Measurements from ENCODE around the gene HMX2. TPM values are rescaled to one million over a fixed set of nuclear protein-coding genes. Genes with fewer than 3 reads are reported as not detected.

The HMX2 gene
- total RNA-seq, 2 experiments from 2014 or later, result not detected

DNA sequence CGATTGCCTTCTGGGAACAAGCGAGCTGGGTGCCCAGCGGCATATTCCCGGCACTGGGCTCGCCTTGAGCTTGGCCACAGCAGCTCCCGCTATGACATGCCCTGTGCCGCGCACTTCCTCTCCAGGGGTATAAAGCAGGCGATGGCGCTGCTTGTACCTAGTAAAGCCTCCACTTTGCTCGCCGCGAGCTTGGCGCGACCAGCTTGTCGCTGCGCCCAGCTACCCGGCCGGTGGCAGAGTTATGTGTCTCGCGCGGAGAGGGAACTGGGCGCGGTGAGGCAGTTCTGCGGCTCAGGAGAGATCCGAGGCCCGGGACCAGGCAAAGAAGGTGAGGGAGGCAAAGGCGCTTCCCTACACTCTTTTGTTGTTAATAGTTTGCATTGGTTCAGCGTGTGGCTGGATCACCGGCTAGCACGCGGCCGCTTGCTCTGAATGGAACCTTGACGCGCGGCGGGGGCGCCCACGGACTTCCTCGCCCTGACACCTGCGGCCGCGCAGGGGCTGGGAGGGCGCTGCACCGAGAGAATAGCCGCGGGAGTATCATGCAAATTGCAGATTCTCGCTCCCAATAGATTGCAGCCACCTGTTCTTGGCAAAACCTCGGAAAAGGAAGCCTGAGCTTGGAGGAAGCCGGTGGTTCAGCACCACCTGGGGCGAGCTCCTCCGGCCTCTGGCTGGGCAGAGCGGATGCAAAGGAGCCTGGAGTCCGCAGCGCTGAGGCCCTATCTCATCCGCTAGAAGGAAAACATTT lies 3.2 kb downstream of the HMX2 start:
- intact Hi-C loops (cut with DNase I, micrococcal nuclease), result loop anchor here (5.0 to 10.0 kb wide), 8 partner anchors 144 to 1766 kb away; partner anchors contain the start of genes ACADSB (in 1 of the 2), EEF1AKMT2 (in 1 of the 2), FAM24B (in 1 of the 2) and IKZF5 (in 1 of the 2)
- ChIA-PET POLR2A (interaction anchor here (1.2 to 3.4 kb wide), 4 partner anchors 12 to 143 kb away, joined by 3 to 32 read pairs (median 24); partner anchors contain the start of genes ACADSB and IKZF5), CTCF (interaction anchor here (0.7 to 1.9 kb wide), 3 partner anchors 10 to 76 kb away, joined by 3 to 4 read pairs (median 4); no protein-coding TSS in a partner anchor)
- Histone ChIP-seq H3K27me3 (ENCODE audit: control insufficient read depth in 1 of 2, insufficient read depth in 2 of 2, low read length in 2 of 2) (peaks cover 51 to 53% of the 10 kb centered on the region in 2 experiments), H3K4me1 (ENCODE audit: insufficient read depth, low read length) (peaks cover 74% of the 10 kb centered on the region), H3K36me3 (ENCODE audit: insufficient read depth, low read length) (peaks cover 5% of the 10 kb centered on the region), H3K4me3 (ENCODE audit: low read length) (peak overlapping the region; percentile 58), H3K27ac (ENCODE audit: low read depth in 1 of 2, low read length in 2 of 2) (no peak overlapping the region), H3K9me3 (ENCODE audit: control insufficient read depth in 1 of 2, insufficient read depth in 1 of 2, low read length in 2 of 2) (peaks cover 0 to 37% of the 10 kb centered on the region in 2 experiments)
- Mint-ChIP-seq H3K27me3 (peaks cover 41% of the 10 kb centered on the region), H3K36me3 (ENCODE audit: low read depth) (peaks cover 21% of the 10 kb centered on the region), H3K4me3 (peak overlapping the region; percentile 89), H3K4me1 (ENCODE audit: low read depth) (peaks cover 65% of the 10 kb centered on the region), H3K27ac (peak overlapping the region; percentile 12), H3K9me3 (no peaks in the 10 kb centered on the region)
- no peak for ATAC-seq (ENCODE audit: poor library complexity)
- TF ChIP-seq, protein P1, sequence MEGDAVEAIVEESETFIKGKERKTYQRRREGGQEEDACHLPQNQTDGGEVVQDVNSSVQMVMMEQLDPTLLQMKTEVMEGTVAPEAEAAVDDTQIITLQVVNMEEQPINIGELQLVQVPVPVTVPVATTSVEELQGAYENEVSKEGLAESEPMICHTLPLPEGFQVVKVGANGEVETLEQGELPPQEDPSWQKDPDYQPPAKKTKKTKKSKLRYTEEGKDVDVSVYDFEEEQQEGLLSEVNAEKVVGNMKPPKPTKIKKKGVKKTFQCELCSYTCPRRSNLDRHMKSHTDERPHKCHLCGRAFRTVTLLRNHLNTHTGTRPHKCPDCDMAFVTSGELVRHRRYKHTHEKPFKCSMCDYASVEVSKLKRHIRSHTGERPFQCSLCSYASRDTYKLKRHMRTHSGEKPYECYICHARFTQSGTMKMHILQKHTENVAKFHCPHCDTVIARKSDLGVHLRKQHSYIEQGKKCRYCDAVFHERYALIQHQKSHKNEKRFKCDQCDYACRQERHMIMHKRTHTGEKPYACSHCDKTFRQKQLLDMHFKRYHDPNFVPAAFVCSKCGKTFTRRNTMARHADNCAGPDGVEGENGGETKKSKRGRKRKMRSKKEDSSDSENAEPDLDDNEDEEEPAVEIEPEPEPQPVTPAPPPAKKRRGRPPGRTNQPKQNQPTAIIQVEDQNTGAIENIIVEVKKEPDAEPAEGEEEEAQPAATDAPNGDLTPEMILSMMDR (IDR thresholded peaks at IDR 0.05), result no peak
- DNase-seq, result peak in 4 of 14 experiments; percentile 21 to 53 (median 51)

DNA sequence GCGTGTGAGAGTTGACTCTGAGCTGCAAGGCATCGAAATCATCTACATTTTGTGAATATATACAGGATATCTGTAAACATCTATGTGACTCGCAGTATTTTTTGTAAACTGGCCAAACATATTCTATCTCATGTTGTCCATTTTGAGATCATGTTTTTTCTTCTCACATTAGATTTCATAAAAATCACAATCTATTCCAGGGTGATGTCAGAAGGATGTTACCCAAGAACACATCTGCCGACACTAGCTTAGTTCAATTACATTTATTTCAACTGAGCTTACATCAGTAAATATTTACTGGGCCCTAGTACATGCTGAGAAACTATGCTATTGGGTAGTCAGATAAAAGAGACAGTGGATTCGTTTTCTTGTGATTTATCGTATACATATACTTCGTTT lies 3.8 kb downstream of the HMX2 start:
- Mint-ChIP-seq H3K27ac (peak overlapping the region; percentile 12), H3K4me1 (ENCODE audit: low read depth) (peaks cover 67% of the 10 kb centered on the region), H3K36me3 (ENCODE audit: low read depth) (peaks cover 27% of the 10 kb centered on the region), H3K4me3 (peak overlapping the region; percentile 89), H3K27me3 (peaks cover 38% of the 10 kb centered on the region), H3K9me3 (no peaks in the 10 kb centered on the region)
- CTCF ChIA-PET, result interaction anchor here (1.8 kb wide), 1 partner anchor 19 kb away, joined by 4 read pairs; no protein-coding TSS in a partner anchor
- Histone ChIP-seq H3K36me3 (ENCODE audit: insufficient read depth, low read length) (peaks cover 10% of the 10 kb centered on the region), H3K9me3 (ENCODE audit: control insufficient read depth in 1 of 2, insufficient read depth in 1 of 2, low read length in 2 of 2) (peaks cover 0 to 32% of the 10 kb centered on the region in 2 experiments), H3K4me3 (ENCODE audit: low read length) (peak overlapping the region; percentile 58), H3K4me1 (ENCODE audit: insufficient read depth, low read length) (peaks cover 74% of the 10 kb centered on the region), H3K27me3 (ENCODE audit: control insufficient read depth in 1 of 2, insufficient read depth in 2 of 2, low read length in 2 of 2) (peaks cover 46 to 47% of the 10 kb centered on the region in 2 experiments), H3K27ac (ENCODE audit: low read depth in 1 of 2, low read length in 2 of 2) (no peak overlapping the region)
- DNase-seq (no peak), ATAC-seq (ENCODE audit: poor library complexity) (no peak)
- POLR2A ChIA-PET, result interaction anchor here (2.7 to 3.4 kb wide), 3 partner anchors 12 to 144 kb away, joined by 23 to 32 read pairs (median 24); partner anchors contain the start of genes ACADSB and IKZF5
- TF ChIP-seq, protein P1 (IDR thresholded peaks at IDR 0.05), result no peak
- intact Hi-C loops (cut with DNase I, micrococcal nuclease), result loop anchor here (5.0 to 10.0 kb wide), 8 partner anchors 144 to 1766 kb away; partner anchors contain the start of genes ACADSB (in 1 of the 2), EEF1AKMT2 (in 1 of the 2), FAM24B (in 1 of the 2) and IKZF5 (in 1 of the 2)

DNA sequence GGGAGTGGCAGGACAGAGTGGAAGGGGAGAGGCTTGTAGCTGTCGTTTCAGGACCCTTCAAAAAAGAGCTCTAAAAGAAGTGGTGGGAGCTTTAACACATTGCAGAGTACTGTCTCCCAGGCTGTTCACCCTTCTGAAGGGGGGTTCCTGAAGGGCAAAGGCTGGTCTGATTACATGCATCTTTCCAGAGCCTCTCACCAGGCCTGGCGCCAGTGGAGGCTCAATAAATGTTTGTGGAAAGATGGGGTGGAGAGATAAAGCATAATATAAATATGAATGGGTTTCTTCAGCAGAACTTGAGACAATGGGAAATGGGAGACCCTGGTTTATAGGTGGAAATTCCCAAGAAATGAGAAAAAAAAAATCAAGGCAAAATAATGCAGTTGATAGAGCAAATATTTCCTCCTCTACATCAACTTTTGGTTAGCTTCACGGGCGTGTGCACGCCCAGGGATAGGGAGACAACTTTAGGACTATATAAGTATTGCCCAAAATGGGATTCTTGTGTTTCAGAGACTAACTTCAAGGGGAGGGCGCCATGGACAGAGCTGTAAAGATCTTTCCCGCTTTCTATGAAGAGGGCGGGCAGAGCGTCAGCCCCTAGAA lies 5.7 kb downstream of the HMX2 start:
- no peaks in the 10 kb centered on the region for H3K9me3 Mint-ChIP-seq
- peaks cover 78% of the 10 kb centered on the region for H3K4me1 Mint-ChIP-seq (ENCODE audit: low read depth)
- Histone ChIP-seq H3K9me3 (ENCODE audit: control insufficient read depth in 1 of 2, insufficient read depth in 1 of 2, low read length in 2 of 2) (peaks cover 0 to 19% of the 10 kb centered on the region in 2 experiments), H3K27ac (ENCODE audit: low read depth in 1 of 2, low read length in 2 of 2) (peak overlapping the region; percentile 24 to 71), H3K4me1 (ENCODE audit: insufficient read depth, low read length) (peaks cover 59% of the 10 kb centered on the region), H3K27me3 (ENCODE audit: control insufficient read depth in 1 of 2, insufficient read depth in 2 of 2, low read length in 2 of 2) (peaks cover 29% of the 10 kb centered on the region in 2 experiments), H3K36me3 (ENCODE audit: insufficient read depth, low read length) (peaks cover 29% of the 10 kb centered on the region), H3K4me3 (ENCODE audit: low read length) (peak overlapping the region; percentile 95)
- peaks cover 46% of the 10 kb centered on the region for H3K36me3 Mint-ChIP-seq (ENCODE audit: low read depth)
- peak overlapping the region; percentile 100 for H3K4me3 Mint-ChIP-seq
- ChIA-PET CTCF (interaction anchor here (2.5 kb wide), 1 partner anchor 20 kb away, joined by 11 read pairs; no protein-coding TSS in a partner anchor), POLR2A (interaction anchor here (0.8 to 4.6 kb wide), 13 partner anchors 8 to 779 kb away, joined by 3 to 80 read pairs (median 7); partner anchors contain the start of genes ACADSB, C10orf88, FAM24B and IKZF5)
- DNase-seq (no peak), ATAC-seq (ENCODE audit: poor library complexity) (no peak)
- peak overlapping the region; percentile 97 for H3K27ac Mint-ChIP-seq
- intact Hi-C loops (cut with DNase I, micrococcal nuclease), result loop anchor here (1.0 to 10.0 kb wide), 11 partner anchors 88 to 1764 kb away; partner anchors contain the start of genes ACADSB (in 2 of the 2), IKZF5 (in 2 of the 2), EEF1AKMT2 (in 1 of the 2) and FAM24B (in 1 of the 2)
- TF ChIP-seq, protein P1 (IDR thresholded peaks at IDR 0.05), result no peak
- peaks cover 30% of the 10 kb centered on the region for H3K27me3 Mint-ChIP-seq
